Adipose tissue (tissue), 3 donors: ENCODE measurements around the gene BTBD18. TPM values are rescaled to one million over a fixed set of nuclear protein-coding genes. Genes with fewer than 3 reads are reported as not detected.

Experiments
- H3K27ac ChIP-seq: one replicate; pipeline ENCODE4 v1.5.1; 2013; ENCODE audit warnings: low read depth, low read length
- WGBS, 3 donors: extraction: QIAGEN DNeasy Blood & Tissue Kit; methylation state at CpG; one replicate each; pipeline ENCODE4 v1.1.7; 2013; 5-methylcytosine and 5-hydroxymethylcytosine counted together
- polyA plus RNA-seq, 3 donors: library from polyadenylated mRNA; stranded (reverse); fragments of 200-250 nt; gene quantifications; one replicate each; pipeline ENCODE4 v1.2.3, GENCODE V29; 2013
- donor health status: healthy with polysubstance abuse.
- donor health status: Bipolar disorder and iron deficiency.
- donor health status: healthy.

Gene BTBD18
- polyA plus RNA-seq, 3 donors, result not detected

DNA sequence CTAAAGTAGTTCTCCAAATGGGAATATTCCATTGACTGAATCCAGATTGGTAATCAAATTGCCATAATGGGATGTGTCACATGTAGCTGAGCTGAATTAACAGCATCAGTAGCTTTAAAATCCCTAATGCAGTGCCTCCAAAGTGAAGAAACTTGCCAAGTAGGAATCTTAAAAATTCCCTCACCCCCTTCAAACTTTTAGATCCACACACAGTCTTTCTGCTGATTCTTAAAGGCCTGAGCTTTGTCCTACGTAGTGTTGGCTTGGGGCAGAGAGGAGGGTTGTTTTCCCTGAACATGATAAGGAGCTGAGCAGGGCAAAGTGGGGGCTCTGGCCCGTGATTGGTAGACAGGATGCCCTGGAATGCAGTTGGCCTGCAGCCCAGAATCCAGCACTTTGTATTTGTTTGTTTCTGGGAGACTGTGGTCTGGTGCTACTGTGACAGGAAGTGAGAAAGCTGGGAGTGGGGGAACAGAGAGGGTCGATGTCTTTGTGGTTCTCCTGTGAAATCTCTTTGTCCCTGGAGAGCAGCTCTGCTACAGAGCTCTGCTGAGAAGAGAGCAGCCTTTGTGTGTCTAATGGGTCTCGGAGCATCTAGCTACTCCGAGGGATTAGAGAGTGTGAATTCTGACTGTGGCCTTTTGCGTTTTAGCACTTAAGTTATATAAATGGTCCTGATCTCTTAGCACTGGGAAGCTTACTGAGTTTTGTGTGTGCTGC lies 26.9 kb upstream of the BTBD18 start:
- H3K27ac ChIP-seq, result peak overlapping the region; percentile 78
- 7 to 19% (median 16%) methylated on average over 6 of the region's 6 CpGs for WGBS, 3 donors

DNA sequence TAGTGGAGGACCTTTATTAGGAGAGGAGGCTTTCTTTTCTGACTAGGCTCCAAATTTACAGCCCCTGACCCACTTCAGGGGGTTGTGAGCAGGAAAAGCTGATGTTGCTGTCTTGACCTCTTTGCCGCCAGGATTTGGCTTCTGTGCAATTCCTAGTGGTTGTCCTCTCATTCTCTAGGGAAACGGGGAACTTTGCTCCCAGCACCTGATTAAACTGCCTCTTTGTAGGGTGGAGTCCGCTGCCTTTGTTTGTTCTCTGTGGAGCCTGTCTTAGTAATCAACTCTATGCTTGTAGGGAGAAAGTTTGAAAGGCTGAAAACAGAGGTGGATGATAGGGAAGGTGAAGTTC lies 26.3 kb upstream of the BTBD18 start:
- 7 to 43% (median 39%) methylated on average over 3 of the region's 3 CpGs for WGBS, 3 donors
- H3K27ac ChIP-seq, result peak overlapping the region; percentile 78

GRCh38 chr11:57776577-57777210 lies 25.1 kb upstream of the BTBD18 start:
- H3K27ac ChIP-seq, result no peak overlapping the region
- WGBS, 3 donors, result 13 to 45% (median 26%) methylated on average over 2 of the region's 2 CpGs

DNA sequence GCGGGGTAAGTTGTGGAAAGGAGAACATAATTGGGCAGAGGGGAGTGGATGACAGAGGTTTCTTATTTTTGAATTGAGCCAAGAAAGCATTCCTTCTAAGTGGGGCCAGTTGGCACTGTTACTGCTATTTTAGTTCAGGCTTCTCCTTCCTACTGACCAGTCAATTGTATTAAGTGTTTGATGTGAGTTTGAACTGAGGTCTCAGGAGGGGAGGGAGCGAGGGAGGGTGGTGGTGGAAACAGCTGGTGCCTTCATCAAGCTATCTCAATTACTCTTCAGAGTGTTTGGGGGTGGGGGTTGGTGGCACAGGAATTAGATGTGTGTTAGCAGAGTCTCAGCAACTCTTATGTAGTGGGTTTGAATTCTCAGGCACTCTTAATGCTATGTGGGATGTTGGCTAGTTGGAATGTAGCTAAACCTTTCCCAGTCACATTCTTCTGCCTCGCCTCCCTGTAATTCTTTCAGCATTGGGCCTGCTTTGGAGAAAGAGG lies 24.5 kb upstream of the BTBD18 start:
- WGBS, 3 donors, result 58 to 66% (median 62%) methylated on average over 3 of the region's 3 CpGs
- H3K27ac ChIP-seq, result no peak overlapping the region

DNA sequence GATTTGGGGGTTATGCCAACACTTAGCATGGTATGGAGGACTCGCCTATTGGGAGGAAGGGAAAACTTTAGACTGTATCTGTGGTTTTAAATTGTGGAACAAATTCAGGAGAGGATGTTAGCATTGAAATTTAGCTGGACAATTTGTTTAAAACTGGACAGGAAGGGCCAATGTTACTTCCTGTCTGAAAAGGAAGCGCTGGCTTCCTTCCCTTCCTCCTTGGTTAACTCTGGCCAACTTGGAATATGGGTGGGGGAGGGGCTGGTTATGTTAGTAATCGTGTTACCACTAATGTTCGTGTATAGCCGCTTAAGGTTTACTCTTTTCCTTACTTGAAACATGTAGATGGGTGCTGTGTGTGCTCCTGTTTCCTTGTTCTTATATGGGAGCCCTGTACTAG lies 23.9 kb upstream of the BTBD18 start:
- no peak overlapping the region for H3K27ac ChIP-seq
- WGBS, 3 donors, result 38 to 53% (median 47%) methylated on average over 5 of the region's 5 CpGs

DNA sequence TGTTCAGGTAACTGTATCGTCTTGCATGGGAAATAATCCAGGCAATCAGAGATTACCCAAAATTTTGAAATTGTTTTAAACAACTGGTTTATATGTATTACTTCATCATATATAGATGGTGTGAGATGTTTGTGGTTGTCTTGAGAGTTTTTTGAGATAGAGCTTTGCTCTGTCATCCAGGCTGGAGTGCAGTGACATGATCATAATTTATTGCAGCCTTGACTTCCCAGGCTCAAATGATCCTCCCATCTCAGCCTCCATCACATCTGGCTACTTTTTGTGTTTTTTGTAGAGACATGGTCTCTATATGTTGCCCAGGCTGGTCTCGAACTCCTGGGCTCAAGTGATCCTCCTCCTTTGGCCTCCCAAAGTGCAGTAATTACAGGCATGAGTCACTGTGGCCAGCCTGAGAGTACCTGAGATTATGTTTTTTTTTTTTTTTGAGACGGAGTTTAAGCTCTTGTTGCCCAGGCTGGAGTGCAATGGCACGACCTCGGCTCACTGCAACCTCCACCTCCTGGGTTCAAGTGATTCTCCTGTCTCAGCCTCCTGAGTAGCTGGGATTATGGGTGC lies 21.5 kb upstream of the BTBD18 start:
- 78 to 90% (median 80%) methylated on average over 5 of the region's 5 CpGs for WGBS, 3 donors

DNA sequence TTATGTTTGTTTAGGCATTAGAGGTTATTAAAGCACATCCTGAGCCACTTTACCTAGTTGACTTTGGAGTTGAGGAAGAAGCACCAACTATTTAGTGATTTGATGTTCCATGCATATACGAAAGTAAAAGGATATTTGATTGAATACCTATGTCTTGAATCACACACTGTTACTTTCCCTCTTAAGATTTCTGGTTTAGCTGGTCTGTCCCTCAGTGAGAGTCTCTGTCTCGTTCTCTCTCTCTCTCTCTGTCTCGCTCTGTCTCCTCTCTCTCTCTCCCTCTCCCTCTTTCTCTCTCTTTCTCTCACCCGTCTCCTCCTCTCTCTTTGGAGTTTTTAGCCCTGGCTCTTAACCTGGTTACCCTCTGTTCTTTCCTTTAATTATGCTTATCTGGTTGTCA lies 20.9 kb upstream of the BTBD18 start:
- WGBS, 3 donors, result 70 to 78% (median 73%) methylated on average over 4 of the region's 4 CpGs

More for the DNA sequence above, 21.5 kb upstream of the BTBD18 start:
- no peak overlapping the region for H3K27ac ChIP-seq

DNA sequence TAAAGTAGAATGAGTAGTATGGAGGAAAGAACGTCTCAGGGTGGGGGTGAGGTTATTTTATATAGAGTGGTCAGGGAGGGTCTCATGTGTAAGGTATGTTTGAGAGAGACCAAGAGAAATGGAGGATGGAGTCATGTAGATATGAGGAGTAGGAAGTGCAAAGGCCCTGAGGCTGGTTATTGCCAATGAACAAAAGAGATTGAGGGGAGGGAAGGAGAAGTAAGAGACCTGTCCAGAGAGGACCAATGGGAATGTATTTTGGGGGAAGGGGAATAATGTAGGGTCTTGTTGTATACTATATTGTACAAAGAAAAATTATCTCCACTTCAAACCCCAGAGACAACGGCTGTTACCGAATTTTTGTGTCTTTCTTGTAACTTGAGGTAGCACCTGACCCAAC lies 19.7 kb upstream of the BTBD18 start:
- no peak overlapping the region for H3K27ac ChIP-seq
- WGBS, 3 donors, result 90% methylated on average over 3 of the region's 3 CpGs

More for the DNA sequence above, 20.9 kb upstream of the BTBD18 start:
- no peak overlapping the region for H3K27ac ChIP-seq

DNA sequence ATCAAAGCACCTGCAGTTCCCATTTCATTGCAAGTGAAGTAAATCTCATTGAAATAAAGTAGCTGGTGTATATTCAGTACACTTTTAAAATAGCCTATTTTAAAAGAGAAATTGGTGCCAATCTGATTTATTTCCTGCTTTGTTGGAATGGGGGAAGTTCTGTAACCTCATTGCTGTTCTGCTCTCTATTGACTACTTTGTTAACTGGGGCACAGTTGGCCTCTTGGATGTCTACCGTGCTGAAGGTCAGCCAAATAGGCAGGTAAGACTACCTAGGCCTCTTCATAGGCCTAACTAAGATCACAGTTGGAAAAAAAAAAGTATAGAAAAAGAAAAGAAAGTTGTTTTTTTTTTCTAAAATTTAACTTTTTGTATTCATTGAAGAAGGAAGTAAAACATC lies 19.2 kb upstream of the BTBD18 start:
- no peak overlapping the region for H3K27ac ChIP-seq
- WGBS, 3 donors, result 17 to 33% (median 25%) methylated on average over 1 of the region's 1 CpG

GRCh38 chr11:57764972-57765371 lies 13.4 kb upstream of the BTBD18 start:
- H3K27ac ChIP-seq, result no peak overlapping the region
- 23 to 42% (median 33%) methylated on average over 2 of the region's 2 CpGs for WGBS, 3 donors

- no peak overlapping the region for H3K27ac ChIP-seq
- WGBS, 3 donors, result 3 to 45% (median 16%) methylated on average over 2 of the region's 2 CpGs
Observed at GRCh38 chr11:57764566-57764965, 12.9 kb upstream of the BTBD18 start.

DNA sequence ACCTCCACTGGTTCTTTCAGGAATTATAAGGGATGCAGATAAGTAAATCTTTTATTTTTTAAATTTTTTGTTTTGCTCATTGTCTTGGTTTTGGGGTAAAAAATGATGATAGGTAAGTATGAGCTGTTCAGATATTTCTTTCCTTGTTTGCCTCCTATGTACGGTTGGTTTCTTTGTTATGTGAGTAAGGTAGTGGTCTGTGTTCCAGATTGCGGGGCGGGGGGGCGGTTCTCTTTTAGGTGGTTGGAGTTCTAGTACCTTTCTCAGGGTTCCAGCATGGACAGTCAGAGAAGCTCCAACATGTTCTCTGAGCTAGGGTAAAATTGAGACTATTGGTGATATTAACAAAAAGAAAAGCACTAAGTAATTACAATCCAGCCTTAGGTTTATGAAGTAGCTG lies 12.4 kb upstream of the BTBD18 start:
- H3K27ac ChIP-seq, result no peak overlapping the region
- WGBS, 3 donors, result 12 to 58% (median 39%) methylated on average over 4 of the region's 4 CpGs

DNA sequence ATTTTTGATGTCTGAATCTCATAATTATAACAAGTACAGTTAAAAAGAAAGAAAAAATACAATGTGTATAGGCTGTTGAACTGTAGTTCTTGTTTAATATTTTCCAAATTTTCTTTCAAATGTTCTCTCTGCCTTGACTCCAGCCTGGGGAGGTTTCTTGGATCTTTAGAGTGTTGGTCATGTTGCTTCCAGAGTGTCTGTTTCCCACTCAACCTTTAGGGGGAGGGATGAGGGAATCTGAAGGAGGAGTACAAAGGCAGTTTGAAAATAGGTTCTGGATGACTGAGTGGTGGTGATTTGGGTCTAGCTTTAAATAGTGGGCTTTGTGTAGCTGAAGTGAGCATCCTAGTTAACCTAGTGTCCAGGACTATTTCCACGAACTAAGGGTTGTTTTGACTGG lies 11.9 kb upstream of the BTBD18 start:
- WGBS, 3 donors, result 7 to 28% (median 17%) methylated on average over 1 of the region's 1 CpG

GRCh38 chr11:57762235-57762861 lies 10.7 kb upstream of the BTBD18 start:
- WGBS, 3 donors, result 2 to 6% (median 5%) methylated on average over 9 of the region's 9 CpGs

More for the DNA sequence above, 11.9 kb upstream of the BTBD18 start:
- H3K27ac ChIP-seq, result no peak overlapping the region

DNA sequence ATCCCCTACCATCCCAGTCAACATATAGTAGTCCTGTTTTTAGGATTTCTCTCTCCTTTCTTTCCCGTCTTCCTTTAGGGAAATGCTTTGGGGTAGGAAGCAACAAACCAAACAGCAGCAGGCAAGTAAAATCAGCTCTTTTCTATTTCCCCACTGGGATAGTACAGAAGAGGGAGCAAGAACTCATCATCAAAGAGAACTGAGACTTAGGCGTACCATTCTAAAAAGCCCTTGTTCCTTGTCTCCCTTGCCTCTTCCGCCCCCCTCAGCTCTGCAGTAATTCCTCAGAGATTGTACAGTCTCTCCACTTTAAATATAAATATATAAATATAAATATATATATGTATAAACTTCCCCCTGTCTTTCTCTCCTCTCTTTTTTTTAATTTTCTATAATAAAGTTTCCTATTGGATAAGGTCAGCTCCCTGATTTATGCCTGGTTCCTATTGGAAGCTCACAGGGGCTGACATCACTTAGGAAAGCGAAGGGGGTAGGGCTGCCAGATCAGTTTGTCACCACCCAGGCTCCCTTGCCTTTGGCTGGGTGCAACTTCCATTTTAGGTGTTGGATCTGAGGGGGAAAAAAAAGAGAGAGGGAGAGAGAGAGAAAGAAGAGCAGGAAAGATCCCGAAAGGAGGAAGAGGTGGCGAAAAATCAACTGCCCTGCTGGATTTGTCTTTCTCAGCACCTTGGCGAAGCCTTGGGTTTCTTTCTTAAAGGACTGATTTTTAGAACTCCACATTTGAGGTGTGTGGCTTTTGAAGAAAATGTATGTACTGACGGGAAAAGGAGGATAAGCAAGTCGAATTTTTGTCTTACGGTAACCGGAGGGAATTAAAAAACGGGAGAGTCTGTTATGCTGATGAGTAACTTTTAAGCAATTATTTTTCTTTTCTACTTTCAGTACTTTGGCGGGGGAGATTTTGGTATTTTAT lies 9.9 kb upstream of the BTBD18 start, which contains the start of gene CTNND1:
Gene CTNND1, plus strand, starts transcription at position 502 of the 934 bp plus-strand sequence. CDS start 29,677 bp downstream, outside the sequence.
- peak within 1 kb of the TSS; percentile 7 for H3K27ac ChIP-seq
- 6 to 7% (median 6%) methylated on average over 13 of the region's 13 CpGs for WGBS, 3 donors

More at GRCh38 chr11:57762235-57762861, 10.7 kb upstream of the BTBD18 start:
- H3K27ac ChIP-seq, result no peak overlapping the region

GRCh38 chr11:57758174-57758573 lies 6.6 kb upstream of the BTBD18 start:
- WGBS, 3 donors, result 73 to 91% (median 90%) methylated on average over 3 of the region's 3 CpGs

DNA sequence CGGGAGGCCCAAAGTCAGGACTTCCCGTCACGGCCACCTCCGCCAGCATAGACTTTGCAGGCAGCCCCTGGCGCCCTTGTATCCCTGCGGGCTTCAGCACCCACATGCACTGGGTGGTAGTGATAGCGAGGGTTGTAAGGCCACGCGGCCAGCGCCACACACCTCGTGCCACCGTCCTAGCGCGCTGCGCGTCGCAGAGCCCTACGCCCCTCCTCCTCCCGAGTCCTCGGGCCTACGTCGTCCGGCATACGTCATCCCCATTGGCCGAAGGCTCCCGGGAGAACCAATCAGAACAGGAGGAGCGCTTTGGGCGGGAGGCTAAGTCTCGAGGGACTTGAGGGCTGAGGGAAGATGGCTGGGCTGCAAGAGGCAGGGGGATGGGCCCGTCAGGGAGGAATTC lies 1.3 kb upstream of the BTBD18 start:
- H3K27ac ChIP-seq, result no peak overlapping the region
- 94 to 97% (median 96%) methylated on average over 30 of the region's 30 CpGs for WGBS, 3 donors

More at GRCh38 chr11:57758174-57758573, 6.6 kb upstream of the BTBD18 start:
- H3K27ac ChIP-seq, result no peak overlapping the region

DNA sequence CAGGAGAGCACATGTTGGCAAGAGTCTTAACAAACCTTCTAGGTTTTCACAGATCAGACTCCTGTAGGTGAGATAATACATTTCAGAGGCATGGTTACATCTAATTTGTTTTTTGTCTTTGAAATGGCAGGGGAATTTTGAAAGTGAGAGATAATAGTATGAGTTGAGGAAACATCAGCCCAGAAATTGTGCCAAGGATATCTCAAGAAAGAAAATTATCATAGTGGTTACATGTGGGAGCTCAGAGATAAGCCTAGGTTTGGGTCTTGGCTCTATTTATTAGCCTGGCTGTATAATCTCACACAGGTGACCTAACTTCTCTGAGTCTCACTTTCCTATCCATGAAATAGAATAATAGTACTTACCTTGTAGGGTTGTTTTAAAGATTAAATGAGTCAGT lies 443 bp downstream of the BTBD18 start:
- H3K27ac ChIP-seq, result no peak overlapping the region
